ENCODE data around the gene C2orf69.

DNA sequence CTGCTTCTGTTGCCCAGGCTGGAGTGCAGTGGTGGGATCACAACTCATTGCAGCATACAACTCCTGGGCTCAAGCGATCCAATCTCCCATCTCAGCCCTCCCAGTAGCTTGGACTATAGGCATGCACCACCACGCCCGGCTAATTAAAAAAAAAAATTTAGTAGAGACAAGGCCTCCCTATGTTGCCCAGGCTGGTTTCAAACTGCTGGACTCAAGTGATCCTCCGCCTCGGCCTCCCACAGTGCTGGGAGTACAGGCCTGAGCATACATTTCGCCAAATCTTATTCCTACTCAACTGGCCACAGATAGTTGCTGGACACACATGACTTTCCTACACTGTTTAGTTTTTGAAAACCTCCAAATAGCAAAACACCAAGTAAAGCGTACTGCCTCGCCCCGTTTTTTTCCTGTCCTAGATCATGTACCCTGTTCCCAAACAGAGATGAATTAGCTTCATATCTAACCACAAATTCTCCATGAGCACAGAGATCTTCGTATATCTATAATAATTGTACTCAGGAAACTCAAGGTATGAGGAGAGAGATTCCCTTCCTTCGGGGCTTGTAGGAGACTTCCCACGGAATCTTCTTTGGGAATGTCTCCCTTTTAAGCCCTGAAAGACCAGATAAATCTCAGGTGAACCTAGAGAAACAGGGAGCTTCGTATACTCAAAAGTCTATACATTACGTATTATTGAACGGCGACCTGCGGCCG is 598 bp upstream of the C2orf69 start:
- TF ChIP-seq POLR2A (IDR thresholded peaks at IDR 0.05) (no peak), CTCF (IDR thresholded peaks at IDR 0.05) (no peak), POLR2AphosphoS5 (IDR thresholded peaks at IDR 0.05) (no peak), EP300 (IDR thresholded peaks at IDR 0.05) (no peak)

Data from suprapubic skin (tissue), 4 donors.